K562 (cell line): Measurements from ENCODE around the gene DCST1. TPM values are rescaled to one million over a fixed set of nuclear protein-coding genes. Genes with fewer than 3 reads are reported as not detected.

ENCODE experiments used
- FOXP4 ChIP-seq: sonication (generic); formaldehyde crosslinking; IDR thresholded peaks from 2 replicates; pipeline ENCODE4 v1.8.0; 2022; ENCODE audit warnings: mild to moderate bottlenecking, missing genetic modification reagents, borderline replicate concordance
- GABPB1 ChIP-seq: sonication (generic); formaldehyde crosslinking; IDR thresholded peaks from 2 replicates; pipeline ENCODE4 v1.8.0; 2022; ENCODE audit warnings: mild to moderate bottlenecking, missing genetic modification reagents
- MEF2D ChIP-seq: conservative IDR thresholded peaks from 2 replicates; pipeline ENCODE4 v1.6.1; 2016; ENCODE audit warnings: low read depth, missing genetic modification characterization, missing compliant biosample characterization
- NFIC ChIP-seq: fragments of 450-650 bp; IDR thresholded peaks from 2 replicates; pipeline ENCODE4 v1.6.1; 2017; ENCODE audit warnings: mild to moderate bottlenecking, inconsistent platforms
- NR2C2 ChIP-seq, 2 experiments: fragments of 200-800 bp in 1 of 2; sonication (Bioruptor generic) in 1 of 2; sonication (generic) in 1 of 2; formaldehyde crosslinking in 1 of 2; IDR thresholded peaks; 2 replicates each; pipeline versions ENCODE4 v1.6.1 to v1.8.0; 2016 to 2022; ENCODE audit warnings: mild to moderate bottlenecking in 1 of 2, missing compliant biosample characterization in 1 of 2, missing genetic modification characterization in 1 of 2, missing genetic modification reagents in 1 of 2
- PHF20 ChIP-seq: fragments of 450-650 bp; IDR thresholded peaks from 2 replicates; pipeline ENCODE4 v1.6.1; 2018; ENCODE audit not compliant: partially characterized antibody
- STAT6 ChIP-seq: sonication (generic); formaldehyde crosslinking; IDR thresholded peaks from 2 replicates; pipeline ENCODE4 v1.8.1; 2023; ENCODE audit warnings: mild to moderate bottlenecking, missing genetic modification reagents
- THAP12 ChIP-seq: fragments of 250-450 bp; sonication (Bioruptor Pico); IDR thresholded peaks from 2 replicates; pipeline ENCODE4 v1.9.0; 2021; ENCODE audit warnings: mild to moderate bottlenecking, inconsistent platforms
- ZBTB12 ChIP-seq: fragments of 250-450 bp; sonication (Bioruptor Pico); IDR thresholded peaks from 2 replicates; pipeline ENCODE4 v1.4.0; 2020
- ZNF263 ChIP-seq: sonication (generic); formaldehyde crosslinking; IDR thresholded peaks from 2 replicates; pipeline ENCODE4 v1.8.0; 2022; ENCODE audit warnings: mild to moderate bottlenecking, missing genetic modification reagents, borderline replicate concordance
- polyA plus RNA-seq, 8 experiments: library from polyadenylated mRNA; depleted of rRNA in 4 of 8; stranded (reverse) in 5 of 8; unstranded in 3 of 8; fragments of >200 nt; fragmentation: Nextera tagmentation in 2 of 8; fragmentation: Illumina TruSeq in 1 of 8; extraction: Ambion mirVana in 2 of 8; extraction: Trizol in 1 of 8; gene quantifications; 2 replicates each; pipeline versions ENCODE4 v1.2.1 to v1.2.3, GENCODE V29; 2011 to 2014; ENCODE audit warnings: inconsistent platforms in 1 of 8, missing spikeins in 1 of 8
- total RNA-seq, 7 experiments: library from RNA; depleted of rRNA in 6 of 7; stranded (reverse); fragments of >200 nt in 6 of 7; fragmentation: Illumina TruSeq in 2 of 7; extraction: Trizol in 2 of 7; gene quantifications; 2 replicates each; pipeline versions ENCODE4 v1.2.1 to v1.2.3, GENCODE V29; 2011 to 2021; ENCODE audit warnings: low replicate concordance in 1 of 7
- TF ChIP-seq, protein P1 (sequence below), 2 experiments: fragments of 450-650 bp; IDR thresholded peaks; 2 replicates each; pipeline ENCODE4 v1.6.1; 2016
- TF ChIP-seq, protein P2 (sequence below): sonication (generic); formaldehyde crosslinking; IDR thresholded peaks from 2 replicates; pipeline ENCODE4 v1.8.1; 2022; ENCODE audit warnings: missing genetic modification reagents

The DCST1 gene
- total and polyA plus RNA-seq, 9 of the 15 experiments (the other 6 are each of a cell fraction or from before 2014, with no cell fraction given), result not detected

DNA sequence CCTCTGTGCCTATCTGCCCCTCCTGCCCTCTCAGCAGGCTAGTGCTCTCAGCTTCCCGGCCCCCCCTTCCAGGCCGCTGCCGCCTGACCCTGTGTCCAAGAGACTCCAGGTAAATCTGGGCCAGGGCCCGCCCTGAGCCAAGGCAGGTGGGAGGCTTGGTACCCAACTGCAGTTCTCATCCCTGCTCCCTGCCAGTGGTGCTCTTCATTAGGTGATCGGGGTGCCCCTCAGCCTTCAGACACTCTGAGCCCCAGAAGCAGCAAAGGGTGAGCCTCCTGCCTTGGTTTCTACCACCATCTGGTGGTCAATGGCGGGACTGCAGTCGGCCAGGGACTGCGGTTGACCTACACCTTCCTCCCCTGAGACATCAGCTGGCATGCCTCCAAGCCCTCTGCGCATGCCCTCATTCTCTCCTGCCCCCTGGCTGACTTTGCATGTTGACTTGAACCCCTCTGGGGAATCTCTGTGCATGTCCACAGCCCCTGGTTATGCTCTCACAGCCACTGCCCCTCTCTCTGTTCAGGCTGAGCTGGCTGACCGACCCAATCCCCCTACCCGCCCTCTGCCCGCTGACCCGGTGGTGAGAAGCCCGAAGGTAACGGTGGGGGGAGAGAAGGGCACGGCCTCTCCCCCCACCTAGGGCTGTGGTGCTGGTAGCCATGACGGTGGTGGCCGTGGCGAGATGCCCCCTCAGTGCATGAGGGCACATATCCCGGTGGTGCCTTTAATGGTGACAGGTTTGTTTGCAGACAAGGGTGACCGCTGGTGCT lies 27.9 kb downstream of the DCST1 start (continued):
- TF ChIP-seq, protein P1, sequence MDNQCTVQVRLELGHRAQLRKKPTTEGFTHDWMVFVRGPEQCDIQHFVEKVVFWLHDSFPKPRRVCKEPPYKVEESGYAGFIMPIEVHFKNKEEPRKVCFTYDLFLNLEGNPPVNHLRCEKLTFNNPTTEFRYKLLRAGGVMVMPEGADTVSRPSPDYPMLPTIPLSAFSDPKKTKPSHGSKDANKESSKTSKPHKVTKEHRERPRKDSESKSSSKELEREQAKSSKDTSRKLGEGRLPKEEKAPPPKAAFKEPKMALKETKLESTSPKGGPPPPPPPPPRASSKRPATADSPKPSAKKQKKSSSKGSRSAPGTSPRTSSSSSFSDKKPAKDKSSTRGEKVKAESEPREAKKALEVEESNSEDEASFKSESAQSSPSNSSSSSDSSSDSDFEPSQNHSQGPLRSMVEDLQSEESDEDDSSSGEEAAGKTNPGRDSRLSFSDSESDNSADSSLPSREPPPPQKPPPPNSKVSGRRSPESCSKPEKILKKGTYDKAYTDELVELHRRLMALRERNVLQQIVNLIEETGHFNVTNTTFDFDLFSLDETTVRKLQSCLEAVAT (IDR thresholded peaks at IDR 0.05), result peak in 1 of 2 experiments; percentile 46; a peak in 2 of 4 replicates
- no peak for TF ChIP-seq MEF2D (tag)
- TF ChIP-seq STAT6 (CRISPR knock-in tag), result peak; percentile 39; the same call in 1 of the 2 replicates
- TF ChIP-seq, protein P2, sequence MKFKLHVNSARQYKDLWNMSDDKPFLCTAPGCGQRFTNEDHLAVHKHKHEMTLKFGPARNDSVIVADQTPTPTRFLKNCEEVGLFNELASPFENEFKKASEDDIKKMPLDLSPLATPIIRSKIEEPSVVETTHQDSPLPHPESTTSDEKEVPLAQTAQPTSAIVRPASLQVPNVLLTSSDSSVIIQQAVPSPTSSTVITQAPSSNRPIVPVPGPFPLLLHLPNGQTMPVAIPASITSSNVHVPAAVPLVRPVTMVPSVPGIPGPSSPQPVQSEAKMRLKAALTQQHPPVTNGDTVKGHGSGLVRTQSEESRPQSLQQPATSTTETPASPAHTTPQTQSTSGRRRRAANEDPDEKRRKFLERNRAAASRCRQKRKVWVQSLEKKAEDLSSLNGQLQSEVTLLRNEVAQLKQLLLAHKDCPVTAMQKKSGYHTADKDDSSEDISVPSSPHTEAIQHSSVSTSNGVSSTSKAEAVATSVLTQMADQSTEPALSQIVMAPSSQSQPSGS, result no peak
- TF ChIP-seq GABPB1 (CRISPR knock-in tag), result peak; percentile 47; the same call in 1 of the 2 replicates
- peak; percentile 24; the same call in 1 of the 2 replicates for TF ChIP-seq NR2C2 (CRISPR knock-in tag; IDR thresholded peaks at IDR 0.05)
- TF ChIP-seq NR2C2 (tag; IDR thresholded peaks at IDR 0.05), result no peak
- 0 out of 2 replicates have a peak, but pooled peaks have one; percentile 27 for TF ChIP-seq FOXP4 (CRISPR knock-in tag)
- no peak for TF ChIP-seq PHF20
- no peak for TF ChIP-seq THAP12
- peak; percentile 97 for TF ChIP-seq NFIC
- TF ChIP-seq ZNF263, result peak; percentile 58; the same call in 1 of the 2 replicates
- no peak for TF ChIP-seq ZBTB12 (CRISPR knock-in tag)
